Prostate gland (tissue), 2 donors: ENCODE data around the gene AOPEP.

Experiments used
- POLR2AphosphoS5 ChIP-seq: sonication (generic); formaldehyde crosslinking; IDR thresholded peaks from one replicate; pipeline ENCODE4 v1.6.1; 2017; ENCODE audit warnings: antibody characterized with exemption
- TF ChIP-seq, protein P1 (sequence below), 4 experiments: fragments of 200-600 bp in 2 of 4; fragments of 450-650 bp in 2 of 4; sonication (generic) in 2 of 4; IDR thresholded peaks; 1 replicate in 3 of 4; 2 replicates in 1 of 4; pipeline ENCODE4 v1.5.1; 2016 to 2019; ENCODE audit warnings: antibody characterized with exemption in 4 of 4, mild to moderate bottlenecking in 2 of 4, moderate library complexity in 2 of 4

DNA sequence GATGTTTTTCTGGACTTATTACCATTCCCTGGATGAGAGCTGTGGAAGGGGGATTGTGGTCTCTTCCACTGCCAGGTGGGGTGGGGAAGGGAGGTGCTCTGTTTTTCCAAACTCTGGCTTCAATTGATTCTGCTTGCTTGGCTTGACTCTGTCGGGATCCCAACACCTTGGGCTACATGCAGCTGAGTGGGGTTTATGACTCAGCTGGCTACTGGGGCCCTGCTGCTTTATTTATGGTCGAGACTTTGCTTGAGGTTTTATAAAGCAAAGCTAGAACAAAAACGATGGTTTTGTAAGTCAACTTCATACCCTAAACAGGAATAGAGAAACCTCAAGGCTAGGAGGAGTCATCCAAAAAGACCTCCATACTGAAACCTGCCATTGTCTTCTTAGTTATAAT, 76.3 kb downstream of the AOPEP start:
- TF ChIP-seq, protein P1, sequence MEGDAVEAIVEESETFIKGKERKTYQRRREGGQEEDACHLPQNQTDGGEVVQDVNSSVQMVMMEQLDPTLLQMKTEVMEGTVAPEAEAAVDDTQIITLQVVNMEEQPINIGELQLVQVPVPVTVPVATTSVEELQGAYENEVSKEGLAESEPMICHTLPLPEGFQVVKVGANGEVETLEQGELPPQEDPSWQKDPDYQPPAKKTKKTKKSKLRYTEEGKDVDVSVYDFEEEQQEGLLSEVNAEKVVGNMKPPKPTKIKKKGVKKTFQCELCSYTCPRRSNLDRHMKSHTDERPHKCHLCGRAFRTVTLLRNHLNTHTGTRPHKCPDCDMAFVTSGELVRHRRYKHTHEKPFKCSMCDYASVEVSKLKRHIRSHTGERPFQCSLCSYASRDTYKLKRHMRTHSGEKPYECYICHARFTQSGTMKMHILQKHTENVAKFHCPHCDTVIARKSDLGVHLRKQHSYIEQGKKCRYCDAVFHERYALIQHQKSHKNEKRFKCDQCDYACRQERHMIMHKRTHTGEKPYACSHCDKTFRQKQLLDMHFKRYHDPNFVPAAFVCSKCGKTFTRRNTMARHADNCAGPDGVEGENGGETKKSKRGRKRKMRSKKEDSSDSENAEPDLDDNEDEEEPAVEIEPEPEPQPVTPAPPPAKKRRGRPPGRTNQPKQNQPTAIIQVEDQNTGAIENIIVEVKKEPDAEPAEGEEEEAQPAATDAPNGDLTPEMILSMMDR (IDR thresholded peaks at IDR 0.05): no peak
- no peak for TF ChIP-seq POLR2AphosphoS5
